K562 (cell line): ENCODE measurements around the gene THSD8. TPM values are rescaled to one million over a fixed set of nuclear protein-coding genes. Genes with fewer than 3 reads are reported as not detected.

Source experiments
- DDX20 ChIP-seq: fragments of 450-650 bp; IDR thresholded peaks from 2 replicates; pipeline ENCODE4 v1.6.1; 2016; ENCODE audit warnings: missing genetic modification characterization, low read depth, mild to moderate bottlenecking, missing compliant biosample characterization, moderate library complexity
- ETV1 ChIP-seq: fragments of 450-650 bp; conservative IDR thresholded peaks from 2 replicates; pipeline ENCODE4 v1.6.1; 2016; ENCODE audit warnings: missing genetic modification characterization, control low read depth, low read depth, missing compliant biosample characterization
- HNRNPLL ChIP-seq: fragments of 200-400 bp; formaldehyde crosslinking; IDR thresholded peaks from 2 replicates; pipeline ENCODE4 v1.6.1; 2017; ENCODE audit warnings: low read length, low read depth, mild to moderate bottlenecking; ENCODE audit not compliant: poor library complexity, severe bottlenecking
- JUND ChIP-seq, 2 experiments: IDR thresholded peaks; 2 replicates in 1 of 2; 3 replicates in 1 of 2; pipeline ENCODE4 v1.6.1; 2011; ENCODE audit warnings: borderline replicate concordance in 2 of 2, low read depth in 2 of 2, low read length in 2 of 2, improper control_type of control experiment in 1 of 2, missing biosample characterization in 1 of 2, missing genetic modification characterization in 1 of 2, missing genetic modification reagents in 1 of 2
- MYC ChIP-seq, 2 experiments: fragments of 250-450 bp in 1 of 2; sonication (Bioruptor Pico) in 1 of 2; IDR thresholded peaks; 2 replicates each; pipeline versions ENCODE4 v1.5.1 to v1.6.1; 2012 to 2021; ENCODE audit warnings: low read depth in 2 of 2, borderline replicate concordance in 1 of 2, improper control_type of control experiment in 1 of 2, low read length in 1 of 2, mild to moderate bottlenecking in 1 of 2, moderate library complexity in 1 of 2
- NRF1 ChIP-seq, 2 experiments: fragments of 450-650 bp; IDR thresholded peaks in 1 of 2; conservative IDR thresholded peaks in 1 of 2; 2 replicates each; pipeline ENCODE4 v1.6.1; 2014; ENCODE audit warnings: mild to moderate bottlenecking in 2 of 2
- POLR2B ChIP-seq: fragments of 450-650 bp; IDR thresholded peaks from 2 replicates; pipeline ENCODE4 v1.6.1; 2018; ENCODE audit warnings: low read depth; ENCODE audit not compliant: partially characterized antibody
- PTRF ChIP-seq: fragments of 450-650 bp; IDR thresholded peaks from 2 replicates; pipeline ENCODE4 v1.6.1; 2016; ENCODE audit warnings: mild to moderate bottlenecking, missing genetic modification characterization, missing compliant biosample characterization
- SIN3A ChIP-seq, 2 experiments: fragments of 150-350 bp in 1 of 2; IDR thresholded peaks; 2 replicates each; pipeline ENCODE4 v1.6.1; 2011 to 2016; ENCODE audit warnings: borderline replicate concordance in 2 of 2, low read depth in 2 of 2, low read length in 2 of 2, mild to moderate bottlenecking in 2 of 2, moderate library complexity in 2 of 2; ENCODE audit not compliant: control insufficient read depth in 1 of 2
- TCF3 ChIP-seq: sonication (generic); formaldehyde crosslinking; IDR thresholded peaks from 2 replicates; pipeline ENCODE4 v1.4.0; 2020; ENCODE audit warnings: mild to moderate bottlenecking, missing genetic modification reagents
- XRCC5 ChIP-seq: fragments of 200-400 bp; formaldehyde crosslinking; IDR thresholded peaks from 2 replicates; pipeline ENCODE4 v1.6.1; 2017; ENCODE audit warnings: low read depth, mild to moderate bottlenecking, low read length
- polyA plus RNA-seq, 8 experiments: library from polyadenylated mRNA; depleted of rRNA in 4 of 8; stranded (reverse) in 5 of 8; unstranded in 3 of 8; fragments of >200 nt; fragmentation: Nextera tagmentation in 2 of 8; fragmentation: Illumina TruSeq in 1 of 8; extraction: Ambion mirVana in 2 of 8; extraction: Trizol in 1 of 8; gene quantifications; 2 replicates each; pipeline versions ENCODE4 v1.2.1 to v1.2.3, GENCODE V29; 2011 to 2014; ENCODE audit warnings: inconsistent platforms in 1 of 8, missing spikeins in 1 of 8
- total RNA-seq, 7 experiments: library from RNA; depleted of rRNA in 6 of 7; stranded (reverse); fragments of >200 nt in 6 of 7; fragmentation: Illumina TruSeq in 2 of 7; extraction: Trizol in 2 of 7; gene quantifications; 2 replicates each; pipeline versions ENCODE4 v1.2.1 to v1.2.3, GENCODE V29; 2011 to 2021; ENCODE audit warnings: low replicate concordance in 1 of 7
- TF ChIP-seq, protein P1 (sequence below): fragments of 200-600 bp; sonication (generic); IDR thresholded peaks from one replicate; pipeline ENCODE4 v1.6.1; 2012; ENCODE audit warnings: mild to moderate bottlenecking, low read depth, low read length, inconsistent platforms

The THSD8 gene
- total and polyA plus RNA-seq, 9 of the 15 experiments (the other 6 are each of a cell fraction or from before 2014, with no cell fraction given) = 8.4 to 42.4 (median 19.9) TPM; not detected in 2

DNA sequence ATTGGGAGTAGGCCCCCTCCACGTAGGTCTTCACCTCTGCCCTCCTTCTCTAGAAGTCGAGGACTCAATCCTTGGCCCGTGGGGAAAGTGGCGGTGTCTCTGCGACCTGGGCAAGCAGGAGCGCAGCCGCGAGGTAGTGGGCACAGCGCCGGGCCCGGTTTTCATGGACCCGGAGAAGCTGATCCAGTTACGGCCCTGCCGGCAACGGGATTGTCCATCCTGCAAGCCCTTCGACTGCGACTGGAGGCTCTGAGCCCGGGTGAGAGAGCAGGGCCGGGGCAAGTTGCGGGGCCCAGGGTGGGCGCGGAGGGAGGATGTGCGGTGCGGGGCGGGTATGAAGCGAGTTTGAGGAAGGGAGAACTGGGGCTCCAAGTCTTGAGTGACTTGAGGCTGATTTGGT is 2.2 kb downstream of the THSD8 start (continued):
- TF ChIP-seq, protein P1, sequence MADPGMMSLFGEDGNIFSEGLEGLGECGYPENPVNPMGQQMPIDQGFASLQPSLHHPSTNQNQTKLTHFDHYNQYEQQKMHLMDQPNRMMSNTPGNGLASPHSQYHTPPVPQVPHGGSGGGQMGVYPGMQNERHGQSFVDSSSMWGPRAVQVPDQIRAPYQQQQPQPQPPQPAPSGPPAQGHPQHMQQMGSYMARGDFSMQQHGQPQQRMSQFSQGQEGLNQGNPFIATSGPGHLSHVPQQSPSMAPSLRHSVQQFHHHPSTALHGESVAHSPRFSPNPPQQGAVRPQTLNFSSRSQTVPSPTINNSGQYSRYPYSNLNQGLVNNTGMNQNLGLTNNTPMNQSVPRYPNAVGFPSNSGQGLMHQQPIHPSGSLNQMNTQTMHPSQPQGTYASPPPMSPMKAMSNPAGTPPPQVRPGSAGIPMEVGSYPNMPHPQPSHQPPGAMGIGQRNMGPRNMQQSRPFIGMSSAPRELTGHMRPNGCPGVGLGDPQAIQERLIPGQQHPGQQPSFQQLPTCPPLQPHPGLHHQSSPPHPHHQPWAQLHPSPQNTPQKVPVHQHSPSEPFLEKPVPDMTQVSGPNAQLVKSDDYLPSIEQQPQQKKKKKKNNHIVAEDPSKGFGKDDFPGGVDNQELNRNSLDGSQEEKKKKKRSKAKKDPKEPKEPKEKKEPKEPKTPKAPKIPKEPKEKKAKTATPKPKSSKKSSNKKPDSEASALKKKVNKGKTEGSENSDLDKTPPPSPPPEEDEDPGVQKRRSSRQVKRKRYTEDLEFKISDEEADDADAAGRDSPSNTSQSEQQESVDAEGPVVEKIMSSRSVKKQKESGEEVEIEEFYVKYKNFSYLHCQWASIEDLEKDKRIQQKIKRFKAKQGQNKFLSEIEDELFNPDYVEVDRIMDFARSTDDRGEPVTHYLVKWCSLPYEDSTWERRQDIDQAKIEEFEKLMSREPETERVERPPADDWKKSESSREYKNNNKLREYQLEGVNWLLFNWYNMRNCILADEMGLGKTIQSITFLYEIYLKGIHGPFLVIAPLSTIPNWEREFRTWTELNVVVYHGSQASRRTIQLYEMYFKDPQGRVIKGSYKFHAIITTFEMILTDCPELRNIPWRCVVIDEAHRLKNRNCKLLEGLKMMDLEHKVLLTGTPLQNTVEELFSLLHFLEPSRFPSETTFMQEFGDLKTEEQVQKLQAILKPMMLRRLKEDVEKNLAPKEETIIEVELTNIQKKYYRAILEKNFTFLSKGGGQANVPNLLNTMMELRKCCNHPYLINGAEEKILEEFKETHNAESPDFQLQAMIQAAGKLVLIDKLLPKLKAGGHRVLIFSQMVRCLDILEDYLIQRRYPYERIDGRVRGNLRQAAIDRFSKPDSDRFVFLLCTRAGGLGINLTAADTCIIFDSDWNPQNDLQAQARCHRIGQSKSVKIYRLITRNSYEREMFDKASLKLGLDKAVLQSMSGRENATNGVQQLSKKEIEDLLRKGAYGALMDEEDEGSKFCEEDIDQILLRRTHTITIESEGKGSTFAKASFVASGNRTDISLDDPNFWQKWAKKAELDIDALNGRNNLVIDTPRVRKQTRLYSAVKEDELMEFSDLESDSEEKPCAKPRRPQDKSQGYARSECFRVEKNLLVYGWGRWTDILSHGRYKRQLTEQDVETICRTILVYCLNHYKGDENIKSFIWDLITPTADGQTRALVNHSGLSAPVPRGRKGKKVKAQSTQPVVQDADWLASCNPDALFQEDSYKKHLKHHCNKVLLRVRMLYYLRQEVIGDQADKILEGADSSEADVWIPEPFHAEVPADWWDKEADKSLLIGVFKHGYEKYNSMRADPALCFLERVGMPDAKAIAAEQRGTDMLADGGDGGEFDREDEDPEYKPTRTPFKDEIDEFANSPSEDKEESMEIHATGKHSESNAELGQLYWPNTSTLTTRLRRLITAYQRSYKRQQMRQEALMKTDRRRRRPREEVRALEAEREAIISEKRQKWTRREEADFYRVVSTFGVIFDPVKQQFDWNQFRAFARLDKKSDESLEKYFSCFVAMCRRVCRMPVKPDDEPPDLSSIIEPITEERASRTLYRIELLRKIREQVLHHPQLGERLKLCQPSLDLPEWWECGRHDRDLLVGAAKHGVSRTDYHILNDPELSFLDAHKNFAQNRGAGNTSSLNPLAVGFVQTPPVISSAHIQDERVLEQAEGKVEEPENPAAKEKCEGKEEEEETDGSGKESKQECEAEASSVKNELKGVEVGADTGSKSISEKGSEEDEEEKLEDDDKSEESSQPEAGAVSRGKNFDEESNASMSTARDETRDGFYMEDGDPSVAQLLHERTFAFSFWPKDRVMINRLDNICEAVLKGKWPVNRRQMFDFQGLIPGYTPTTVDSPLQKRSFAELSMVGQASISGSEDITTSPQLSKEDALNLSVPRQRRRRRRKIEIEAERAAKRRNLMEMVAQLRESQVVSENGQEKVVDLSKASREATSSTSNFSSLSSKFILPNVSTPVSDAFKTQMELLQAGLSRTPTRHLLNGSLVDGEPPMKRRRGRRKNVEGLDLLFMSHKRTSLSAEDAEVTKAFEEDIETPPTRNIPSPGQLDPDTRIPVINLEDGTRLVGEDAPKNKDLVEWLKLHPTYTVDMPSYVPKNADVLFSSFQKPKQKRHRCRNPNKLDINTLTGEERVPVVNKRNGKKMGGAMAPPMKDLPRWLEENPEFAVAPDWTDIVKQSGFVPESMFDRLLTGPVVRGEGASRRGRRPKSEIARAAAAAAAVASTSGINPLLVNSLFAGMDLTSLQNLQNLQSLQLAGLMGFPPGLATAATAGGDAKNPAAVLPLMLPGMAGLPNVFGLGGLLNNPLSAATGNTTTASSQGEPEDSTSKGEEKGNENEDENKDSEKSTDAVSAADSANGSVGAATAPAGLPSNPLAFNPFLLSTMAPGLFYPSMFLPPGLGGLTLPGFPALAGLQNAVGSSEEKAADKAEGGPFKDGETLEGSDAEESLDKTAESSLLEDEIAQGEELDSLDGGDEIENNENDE = no peak
- no peak for TF ChIP-seq ETV1 (tag)
- no peak for TF ChIP-seq SIN3A (IDR thresholded peaks at IDR 0.05; ENCODE audit: borderline replicate concordance in 2 of 2, control insufficient read depth in 1 of 2, low read depth in 2 of 2, low read length in 2 of 2)
- no peak for TF ChIP-seq NRF1 (conservative IDR thresholded peaks at IDR 0.05 in 1 of 2, IDR thresholded peaks at IDR 0.05 in 1 of 2)
- TF ChIP-seq PTRF = no peak
- TF ChIP-seq XRCC5 = no peak
- TF ChIP-seq MYC (IDR thresholded peaks at IDR 0.05; ENCODE audit: low read depth, low read length) = no peak
- no peak for TF ChIP-seq MYC (CRISPR knock-in tag; IDR thresholded peaks at IDR 0.05; ENCODE audit: borderline replicate concordance, low read depth)
- TF ChIP-seq DDX20 (tag) = no peak
- no peak for TF ChIP-seq TCF3 (CRISPR knock-in tag)
- no peak for TF ChIP-seq JUND (IDR thresholded peaks at IDR 0.05; ENCODE audit: borderline replicate concordance, low read depth, low read length)
- TF ChIP-seq JUND (tag; IDR thresholded peaks at IDR 0.05; ENCODE audit: borderline replicate concordance, low read depth, low read length) = no peak
- TF ChIP-seq POLR2B = no peak
- TF ChIP-seq HNRNPLL = no peak
